HG03521 (cell line): ENCODE measurements around the gene CBLC.
"Not testable (repeated sequence)": the region's sequence is repeated elsewhere in the genome, so short reads cannot be mapped to it uniquely, and the experiment has no call there.

ENCODE experiments used
- ATAC-seq: cut with Tn5 transposase; IDR thresholded peaks from one replicate; pipeline ENCODE4 v1.9.1; 2021; ENCODE audit warnings: mild to moderate bottlenecking, moderate library complexity; ENCODE audit not compliant: unreplicated experiment

The CBLC gene

DNA sequence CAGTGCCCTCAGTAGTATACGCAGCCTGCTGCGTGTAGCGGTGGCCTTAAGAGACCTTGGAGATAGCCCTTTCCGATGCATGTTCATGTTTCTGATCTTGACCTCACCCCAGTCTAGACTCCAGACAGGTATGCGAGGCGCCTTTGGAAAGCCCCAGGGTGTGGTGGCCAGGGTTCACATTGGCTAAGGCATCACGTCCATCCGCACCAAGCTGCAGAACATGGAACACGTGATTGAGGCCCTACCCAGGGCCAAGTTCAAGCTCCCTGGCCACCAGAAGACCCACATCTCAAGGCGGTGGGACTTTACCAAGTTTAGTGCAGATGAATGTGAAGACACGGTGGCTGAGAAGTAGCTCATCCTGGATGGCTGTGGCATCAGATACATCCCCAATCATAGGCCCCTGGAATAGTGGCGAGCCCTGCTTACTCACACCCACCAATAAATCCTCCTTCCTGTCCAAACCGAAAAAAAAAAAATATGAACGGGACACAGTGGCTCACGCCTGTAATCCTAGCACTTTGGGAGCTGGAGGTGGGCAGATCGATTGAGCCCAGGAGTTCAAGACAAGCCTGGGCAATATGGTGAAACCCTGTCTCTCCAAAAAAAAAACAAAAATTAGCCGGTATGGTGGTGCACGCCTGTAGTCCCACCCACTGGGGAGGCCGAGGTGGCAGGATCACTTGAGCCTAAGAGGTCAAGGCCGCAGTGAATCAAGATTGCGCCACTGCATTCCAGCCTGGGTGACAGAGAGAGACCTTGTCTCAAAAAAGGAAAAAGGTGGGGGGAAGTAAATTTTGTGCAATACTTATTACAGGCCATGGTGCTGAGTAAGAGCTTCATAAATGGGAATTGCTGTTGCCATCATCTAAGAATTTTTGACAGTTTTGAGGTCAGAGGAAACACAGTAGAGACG lies 12.4 kb upstream of the CBLC start:
- ATAC-seq: no peak

DNA sequence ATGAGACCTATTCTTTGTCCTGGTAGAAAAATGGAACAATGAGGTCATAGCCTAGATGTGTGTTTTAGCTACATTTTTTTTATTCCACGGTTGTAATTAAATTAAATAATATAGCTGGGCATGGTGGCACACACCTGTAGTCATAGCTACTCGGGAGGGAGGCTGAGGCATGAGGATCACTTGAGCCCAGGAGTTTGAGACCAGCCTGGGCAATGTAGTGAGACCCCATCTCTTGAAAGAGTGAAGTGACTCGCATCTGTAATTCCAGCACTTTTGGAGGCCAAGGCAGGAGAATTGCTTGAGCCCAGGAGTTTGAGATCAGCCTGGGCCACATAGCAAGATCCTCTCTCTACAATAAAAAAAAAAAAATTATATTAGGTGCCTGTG lies 11.7 kb upstream of the CBLC start:
- ATAC-seq: no peak

- ATAC-seq: no peak
Observed at GRCh38 chr19:44767295-44768180, 10.2 kb upstream of the CBLC start.

GRCh38 chr19:44770550-44771257 lies 7.0 kb upstream of the CBLC start:
- peak; percentile 97 for ATAC-seq

GRCh38 chr19:44772144-44772543 lies 5.5 kb upstream of the CBLC start:
- not testable (repeated sequence) for ATAC-seq

DNA sequence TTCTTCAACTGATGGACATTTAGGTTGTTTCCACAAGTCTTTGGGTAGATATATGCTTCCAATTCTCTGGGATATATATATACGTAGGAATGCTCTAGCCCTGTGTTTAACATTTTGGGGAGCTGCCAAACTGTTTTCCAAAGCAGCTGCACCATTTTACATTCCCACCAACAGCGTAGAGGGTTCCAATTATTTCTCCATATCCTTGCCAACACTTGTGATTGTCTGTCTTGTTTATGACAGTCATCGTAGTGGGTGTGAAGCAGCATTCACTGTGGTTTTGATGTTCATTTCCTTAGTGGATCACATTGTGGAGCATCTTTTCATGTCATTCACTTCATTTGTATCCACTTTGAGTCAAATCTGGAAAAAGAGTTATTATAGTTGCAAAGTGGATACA lies 4.7 kb upstream of the CBLC start:
- no peak for ATAC-seq

- no peak for ATAC-seq
Observed at GRCh38 chr19:44775676-44776240, 1.9 kb upstream of the CBLC start.

DNA sequence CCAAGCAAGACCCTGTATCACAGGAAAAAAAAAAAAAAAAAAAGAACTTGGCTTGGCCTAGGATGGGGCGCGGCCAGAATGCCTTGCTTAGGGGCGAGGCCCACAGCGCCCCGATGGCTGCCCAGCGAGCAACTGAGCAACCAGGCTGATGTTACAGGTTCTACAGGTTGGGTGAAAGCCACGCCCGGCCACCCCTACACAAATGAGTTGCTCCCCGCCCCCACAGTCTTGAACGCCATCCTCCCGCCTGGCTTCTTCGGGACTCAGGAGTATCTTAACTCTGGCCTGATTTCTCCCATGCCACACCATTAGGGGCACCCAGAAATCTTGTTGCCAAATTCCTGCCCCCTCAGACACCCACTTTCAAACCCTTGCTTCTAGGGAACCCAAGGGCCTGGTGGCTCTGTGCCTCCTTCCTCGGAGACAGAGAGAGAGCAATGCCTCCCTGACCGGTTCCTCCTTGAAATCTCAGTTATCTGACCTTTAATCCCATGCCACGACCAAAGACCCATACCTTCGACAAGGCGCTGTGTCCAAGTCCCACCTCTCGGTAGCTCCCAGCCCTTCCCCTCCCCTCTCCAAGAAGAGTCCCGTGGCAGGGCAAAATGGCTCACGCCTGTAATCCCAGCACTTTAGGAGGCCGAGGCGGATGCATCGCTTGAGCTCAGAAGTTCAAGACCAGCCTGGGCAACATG lies 1.1 kb upstream of the CBLC start:
- ATAC-seq: no peak

DNA sequence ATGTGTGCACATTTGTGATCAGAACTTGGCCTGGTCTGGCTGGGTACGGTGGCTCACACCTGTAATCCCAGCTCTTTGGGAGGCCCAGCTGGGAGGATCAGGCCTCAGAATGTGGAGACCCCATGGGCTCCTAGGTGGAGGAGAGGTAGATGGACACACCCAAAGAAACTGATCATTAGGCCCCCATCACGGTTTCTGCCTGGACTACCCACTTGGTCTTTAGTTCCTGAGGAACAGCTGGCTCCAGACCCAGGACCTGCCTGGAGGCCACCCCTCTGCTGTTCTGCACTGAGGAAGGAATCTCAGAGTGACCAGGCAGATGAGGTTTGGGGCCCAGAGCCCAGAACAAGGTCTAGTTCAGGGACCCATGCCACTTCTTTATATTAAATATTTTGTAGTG lies 1.5 kb downstream of the CBLC start:
- no peak for ATAC-seq

DNA sequence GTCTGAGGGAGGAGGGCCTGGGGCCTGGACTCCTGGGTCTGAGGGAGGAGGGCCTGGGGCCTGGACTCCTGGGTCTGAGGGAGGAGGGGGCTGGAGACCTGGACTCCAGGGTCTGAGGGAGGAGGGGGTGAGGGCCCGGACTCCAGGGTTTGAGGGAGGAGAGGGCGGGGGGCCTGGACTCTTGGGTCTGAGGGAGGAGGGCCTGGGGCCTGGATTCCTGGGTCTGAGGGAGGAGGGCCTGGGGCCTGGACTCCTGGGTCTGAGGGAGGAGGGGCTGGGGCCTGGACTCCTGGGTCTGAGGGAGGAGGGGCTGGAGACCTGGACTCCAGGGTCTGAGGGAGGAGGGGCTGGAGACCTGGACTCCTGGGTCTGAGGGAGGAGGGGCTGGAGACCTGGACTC lies 4.0 kb downstream of the CBLC start:
- ATAC-seq: not testable (repeated sequence)

GRCh38 chr19:44782729-44783128 lies 5.0 kb downstream of the CBLC start:
- no peak for ATAC-seq

DNA sequence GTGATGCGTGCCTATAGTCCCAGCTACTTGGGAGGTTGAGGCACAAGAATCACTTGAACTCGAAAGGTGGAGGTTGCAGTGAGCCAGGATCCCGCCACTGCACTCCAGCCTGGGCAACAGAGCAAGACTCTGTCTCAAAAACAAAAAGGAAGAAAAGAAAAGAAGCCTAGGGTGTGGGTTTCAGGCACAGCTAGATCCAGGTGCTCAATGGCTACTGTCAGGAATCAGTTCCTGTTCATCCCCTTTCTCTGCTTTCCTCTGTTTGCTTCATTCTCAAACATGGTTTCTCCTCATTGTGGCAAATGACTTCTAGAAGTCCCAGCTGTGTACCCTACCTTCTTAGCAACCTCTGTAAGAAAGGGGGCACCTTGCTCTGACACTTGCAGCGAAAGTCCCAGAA lies 5.9 kb downstream of the CBLC start:
- ATAC-seq: no peak

- no peak for ATAC-seq
Observed at GRCh38 chr19:44785271-44785670, 7.6 kb downstream of the CBLC start.

DNA sequence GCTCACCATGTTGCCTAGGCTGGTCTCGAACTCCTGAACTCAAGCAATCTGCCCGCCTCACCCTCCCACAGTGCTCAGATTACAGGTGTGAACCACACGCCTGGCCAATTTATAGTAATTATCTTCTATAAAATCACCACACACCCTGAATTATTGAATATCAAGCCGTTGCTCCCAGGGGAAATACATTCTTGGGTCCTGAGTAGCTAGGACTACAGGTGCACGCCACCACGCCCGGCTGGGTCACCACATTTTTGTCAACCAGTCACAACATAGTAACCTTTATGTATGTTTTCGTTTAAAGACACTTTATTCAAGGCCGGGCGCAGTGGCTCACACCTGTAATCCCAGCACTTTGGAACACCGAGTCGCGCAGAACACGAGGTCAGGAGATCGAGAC lies 8.3 kb downstream of the CBLC start:
- no peak for ATAC-seq

- no peak for ATAC-seq
Observed at GRCh38 chr19:44788971-44789370, 11.3 kb downstream of the CBLC start.

GRCh38 chr19:44789943-44790483 lies 12.3 kb downstream of the CBLC start:
- ATAC-seq: no peak

- no peak for ATAC-seq
Observed at GRCh38 chr19:44792281-44792680, 14.6 kb downstream of the CBLC start.

DNA sequence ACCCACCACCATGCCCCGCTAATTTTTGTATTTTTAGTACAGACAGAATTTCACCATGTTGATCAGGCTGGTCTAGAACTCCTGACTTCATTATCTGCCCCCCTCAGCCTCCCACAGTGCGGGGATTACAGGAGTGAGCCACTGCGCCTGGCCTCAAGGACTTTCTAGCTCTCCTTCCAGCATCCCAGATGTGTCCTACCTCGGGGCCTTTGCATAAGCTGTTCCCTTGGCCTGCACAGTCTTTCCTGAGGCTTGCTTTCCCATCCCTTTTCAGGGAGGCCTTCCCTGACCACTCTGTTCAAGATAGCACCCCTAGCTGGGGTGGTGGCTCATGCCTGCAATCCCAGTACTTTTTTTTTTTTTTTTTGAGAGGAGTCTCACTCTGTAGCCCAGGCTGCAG lies 16.9 kb downstream of the CBLC start:
- no peak for ATAC-seq

GRCh38 chr19:44795398-44795987 lies 17.8 kb downstream of the CBLC start:
- ATAC-seq: no peak

- no peak for ATAC-seq
Observed at GRCh38 chr19:44796701-44797115, 19.0 kb downstream of the CBLC start.
